Measurements from ENCODE around the gene CFAP53. TPM values are rescaled to one million over a fixed set of nuclear protein-coding genes. Genes with fewer than 3 reads are reported as not detected.

CFAP53 gene
- total and polyA plus RNA-seq, 2 of the 13 experiments (the other 11 are each of a cell fraction or from before 2014, with no cell fraction given), result 0.05 to 0.07 TPM

DNA sequence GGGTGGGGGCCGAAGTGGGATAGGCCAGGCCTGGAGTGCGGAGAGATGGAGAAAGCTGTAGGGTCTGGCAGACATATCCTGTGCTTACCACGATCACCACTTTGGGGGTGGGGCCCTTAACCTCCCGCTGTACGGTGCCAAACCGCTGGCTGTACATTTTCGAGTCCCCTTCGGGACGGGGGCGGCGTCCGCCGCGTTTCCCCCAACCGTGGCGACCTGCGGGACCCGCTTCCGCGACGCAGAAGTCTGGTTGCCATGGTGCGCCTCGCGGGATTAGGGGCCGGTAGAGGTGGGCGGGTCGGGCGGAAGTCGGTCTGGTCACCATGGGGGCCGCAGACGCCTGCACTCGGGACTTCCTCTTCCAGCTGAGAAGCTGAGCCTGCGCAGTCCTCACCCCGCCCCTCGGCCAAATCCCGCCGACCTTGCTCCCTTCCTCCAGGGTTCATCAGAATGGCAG, at the start of gene CFAP53 (continued):
- TF ChIP-seq ARID5B (CRISPR knock-in tag; IDR thresholded peaks at IDR 0.05) (peak; percentile 28; the same call in 1 of the 2 replicates), ARID2 (CRISPR knock-in tag; IDR thresholded peaks at IDR 0.05; ENCODE audit: borderline replicate concordance) (no peak), TOPORS (CRISPR knock-in tag; IDR thresholded peaks at IDR 0.05) (no peak), ZNF34 (CRISPR knock-in tag; IDR thresholded peaks at IDR 0.05; ENCODE audit: borderline replicate concordance) (no peak), SRSF1 (optimal IDR thresholded peaks at IDR 0.05; ENCODE audit: low read depth, low read length) (peak; percentile 79), ZMAT3 (CRISPR knock-in tag; conservative IDR thresholded peaks at IDR 0.05) (no peak), SNAPC4 (CRISPR knock-in tag; IDR thresholded peaks at IDR 0.05) (no peak), SOX6 (IDR thresholded peaks at IDR 0.05) (no peak), SOX6 (CRISPR knock-in tag; IDR thresholded peaks at IDR 0.05) (peak; percentile 35; the same call in 1 of the 2 replicates), ZNF367 (CRISPR knock-in tag; IDR thresholded peaks at IDR 0.05; ENCODE audit: borderline replicate concordance) (no peak), DPF2 (CRISPR knock-in tag; IDR thresholded peaks at IDR 0.05; ENCODE audit: borderline replicate concordance, low read depth) (no peak), GZF1 (CRISPR knock-in tag; IDR thresholded peaks at IDR 0.05) (0 out of 2 replicates have a peak, but pooled peaks have one; percentile 37), HINFP (CRISPR knock-in tag; IDR thresholded peaks at IDR 0.05; ENCODE audit: low read depth) (no peak), RBM39 (IDR thresholded peaks at IDR 0.05; ENCODE audit: low read depth, low read length, poor library complexity, severe bottlenecking) (no peak)
- TF ChIP-seq, protein P1, sequence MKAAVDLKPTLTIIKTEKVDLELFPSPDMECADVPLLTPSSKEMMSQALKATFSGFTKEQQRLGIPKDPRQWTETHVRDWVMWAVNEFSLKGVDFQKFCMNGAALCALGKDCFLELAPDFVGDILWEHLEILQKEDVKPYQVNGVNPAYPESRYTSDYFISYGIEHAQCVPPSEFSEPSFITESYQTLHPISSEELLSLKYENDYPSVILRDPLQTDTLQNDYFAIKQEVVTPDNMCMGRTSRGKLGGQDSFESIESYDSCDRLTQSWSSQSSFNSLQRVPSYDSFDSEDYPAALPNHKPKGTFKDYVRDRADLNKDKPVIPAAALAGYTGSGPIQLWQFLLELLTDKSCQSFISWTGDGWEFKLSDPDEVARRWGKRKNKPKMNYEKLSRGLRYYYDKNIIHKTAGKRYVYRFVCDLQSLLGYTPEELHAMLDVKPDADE (CRISPR knock-in tag; IDR thresholded peaks at IDR 0.05), result no peak
- TF ChIP-seq, protein P2, sequence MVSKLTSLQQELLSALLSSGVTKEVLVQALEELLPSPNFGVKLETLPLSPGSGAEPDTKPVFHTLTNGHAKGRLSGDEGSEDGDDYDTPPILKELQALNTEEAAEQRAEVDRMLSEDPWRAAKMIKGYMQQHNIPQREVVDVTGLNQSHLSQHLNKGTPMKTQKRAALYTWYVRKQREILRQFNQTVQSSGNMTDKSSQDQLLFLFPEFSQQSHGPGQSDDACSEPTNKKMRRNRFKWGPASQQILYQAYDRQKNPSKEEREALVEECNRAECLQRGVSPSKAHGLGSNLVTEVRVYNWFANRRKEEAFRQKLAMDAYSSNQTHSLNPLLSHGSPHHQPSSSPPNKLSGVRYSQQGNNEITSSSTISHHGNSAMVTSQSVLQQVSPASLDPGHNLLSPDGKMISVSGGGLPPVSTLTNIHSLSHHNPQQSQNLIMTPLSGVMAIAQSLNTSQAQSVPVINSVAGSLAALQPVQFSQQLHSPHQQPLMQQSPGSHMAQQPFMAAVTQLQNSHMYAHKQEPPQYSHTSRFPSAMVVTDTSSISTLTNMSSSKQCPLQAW (CRISPR knock-in tag; IDR thresholded peaks at IDR 0.05), result peak; percentile 39; the same call in 1 of the 2 replicates
